Trophoblast cell (in vitro differentiated cells and primary cell): ENCODE measurements around the gene PSMD5.

Experiments
- DNase-seq, 2 donors: peaks; one replicate each; pipeline ENCODE4 v3.0.0-alpha.2; 2016
- H2AFZ ChIP-seq: 2 replicates; pipeline ENCODE4 v1.6.1; 2013; ENCODE audit warnings: low read length, moderate library complexity, mild to moderate bottlenecking; ENCODE audit not compliant: insufficient read depth, poor library complexity
- H2AK5ac ChIP-seq: 2 replicates; pipeline ENCODE4 v1.6.1; 2013; ENCODE audit warnings: mild to moderate bottlenecking, low read length
- H2BK120ac ChIP-seq: 2 replicates; pipeline ENCODE4 v1.6.1; 2013; ENCODE audit warnings: low read length, mild to moderate bottlenecking, moderate library complexity; ENCODE audit not compliant: insufficient read depth, poor library complexity
- H2BK12ac ChIP-seq: 2 replicates; pipeline ENCODE4 v1.6.1; 2013; ENCODE audit warnings: mild to moderate bottlenecking, low read length, moderate library complexity
- H2BK5ac ChIP-seq: 2 replicates; pipeline ENCODE4 v1.6.1; 2013; ENCODE audit warnings: low read length, low read depth, moderate library complexity, mild to moderate bottlenecking; ENCODE audit not compliant: poor library complexity
- H3K14ac ChIP-seq: 2 replicates; pipeline ENCODE4 v1.6.1; 2013; ENCODE audit warnings: mild to moderate bottlenecking, low read length
- H3K18ac ChIP-seq: 2 replicates; pipeline ENCODE4 v1.6.1; 2013; ENCODE audit warnings: mild to moderate bottlenecking, low read length
- H3K23ac ChIP-seq: 2 replicates; pipeline ENCODE4 v1.6.1; 2013; ENCODE audit warnings: low read length
- H3K27ac ChIP-seq: 2 replicates; pipeline ENCODE4 v1.5.1; 2013; ENCODE audit warnings: low read depth, mild to moderate bottlenecking, inconsistent platforms, low read length, moderate library complexity
- H3K27me3 ChIP-seq: 2 replicates; pipeline ENCODE4 v1.6.1; 2013; ENCODE audit warnings: inconsistent platforms, mild to moderate bottlenecking, low read length, moderate library complexity; ENCODE audit not compliant: insufficient read depth
- H3K36me3 ChIP-seq, 2 experiments: 1 replicate in 1 of 2; 2 replicates in 1 of 2; pipeline ENCODE4 v1.6.1; 2013; ENCODE audit warnings: low read length in 2 of 2, mild to moderate bottlenecking in 2 of 2, moderate library complexity in 1 of 2; ENCODE audit not compliant: insufficient read depth in 2 of 2, control insufficient read depth in 1 of 2
- H3K4ac ChIP-seq: 2 replicates; pipeline ENCODE4 v1.6.1; 2013; ENCODE audit warnings: low read depth, mild to moderate bottlenecking, low read length, moderate library complexity
- H3K4me1 ChIP-seq, 2 experiments: 1 replicate in 1 of 2; 2 replicates in 1 of 2; pipeline ENCODE4 v1.6.1; 2013; ENCODE audit warnings: low read length in 2 of 2, mild to moderate bottlenecking in 2 of 2, moderate library complexity in 1 of 2; ENCODE audit not compliant: insufficient read depth in 2 of 2, control insufficient read depth in 1 of 2
- H3K4me2 ChIP-seq: 2 replicates; pipeline ENCODE4 v1.6.1; 2013; ENCODE audit warnings: inconsistent platforms, mild to moderate bottlenecking, low read length, moderate library complexity
- H3K4me3 ChIP-seq: 2 replicates; pipeline ENCODE4 v1.5.1; 2013; ENCODE audit warnings: mild to moderate bottlenecking, low read depth, low read length, inconsistent platforms
- H3K79me1 ChIP-seq: one replicate; pipeline ENCODE4 v1.6.1; 2013; ENCODE audit warnings: low read length
- H3K79me2 ChIP-seq: 2 replicates; pipeline ENCODE4 v1.6.1; 2013; ENCODE audit warnings: low read length, mild to moderate bottlenecking; ENCODE audit not compliant: control insufficient read depth, insufficient read depth, poor library complexity
- H3K9ac ChIP-seq: 2 replicates; pipeline ENCODE4 v1.6.1; 2013; ENCODE audit warnings: mild to moderate bottlenecking, low read length
- H3K9me3 ChIP-seq: 2 replicates; pipeline ENCODE4 v1.6.1; 2013; ENCODE audit warnings: low read depth, mild to moderate bottlenecking, control low read depth, inconsistent platforms, low read length; ENCODE audit not compliant: insufficient read depth
- H4K12ac ChIP-seq: 2 replicates; pipeline ENCODE4 v1.6.1; 2013; ENCODE audit warnings: low read depth, mild to moderate bottlenecking, low read length, moderate library complexity
- H4K8ac ChIP-seq: 2 replicates; pipeline ENCODE4 v1.6.1; 2013; ENCODE audit warnings: low read depth, mild to moderate bottlenecking, low read length, moderate library complexity
- H4K91ac ChIP-seq: one replicate; pipeline ENCODE4 v1.6.1; 2013; ENCODE audit warnings: low read depth, mild to moderate bottlenecking, low read length, moderate library complexity
- WGBS: extraction: QIAGEN DNeasy Blood & Tissue Kit; methylation state at CpG from one replicate; pipeline ENCODE4 v1.1.7; 2013; ENCODE audit warnings: missing lambda C conversion rate; ENCODE audit not compliant: insufficient read length, insufficient coverage; ENCODE audit errors: extremely low coverage; 5-methylcytosine and 5-hydroxymethylcytosine counted together

PSMD5 gene

GRCh38 chr9:120879446-120879845 is 36.7 kb upstream of the PSMD5 start:
- DNase-seq, result no peak

GRCh38 chr9:120878188-120879130 is 35.7 kb upstream of the PSMD5 start:
- H3K9ac ChIP-seq, result no peak overlapping the region
- H3K4ac ChIP-seq, result no peak overlapping the region
- H4K8ac ChIP-seq, result no peak overlapping the region
- H3K79me2 ChIP-seq, result no peaks in the 10 kb centered on the region
- H2BK120ac ChIP-seq, result no peak overlapping the region
- H3K18ac ChIP-seq, result no peak overlapping the region
- no peak overlapping the region for H4K91ac ChIP-seq
- no peak overlapping the region for H3K27ac ChIP-seq
- H2BK12ac ChIP-seq, result no peak overlapping the region
- H2AFZ ChIP-seq, result no peak overlapping the region
- H3K36me3 ChIP-seq, result peaks cover 3 to 6% of the 10 kb centered on the region in 2 experiments
- H2AK5ac ChIP-seq, result no peak overlapping the region
- no CpG with 5 or more reads among the region's 8 CpGs for WGBS
- H3K9me3 ChIP-seq, result peaks cover 6% of the 10 kb centered on the region
- no peak overlapping the region for H3K4me2 ChIP-seq
- peaks cover 7% of the 10 kb centered on the region for H3K27me3 ChIP-seq
- peaks cover 2% of the 10 kb centered on the region for H3K79me1 ChIP-seq
- DNase-seq, result no peak
- no peak overlapping the region for H4K12ac ChIP-seq
- H3K23ac ChIP-seq, result no peak overlapping the region
- peaks cover 3% of the 10 kb centered on the region in 2 experiments for H3K4me1 ChIP-seq
- no peak overlapping the region for H2BK5ac ChIP-seq
- no peak overlapping the region for H3K14ac ChIP-seq
- H3K4me3 ChIP-seq, result no peak overlapping the region

More at GRCh38 chr9:120879446-120879845, 36.7 kb upstream of the PSMD5 start:
- Histone ChIP-seq H3K23ac (no peak overlapping the region), H3K36me3 (peaks cover 0 to 2% of the 10 kb centered on the region in 2 experiments), H3K4me1 (peaks cover 3% of the 10 kb centered on the region in 2 experiments), H4K91ac (no peak overlapping the region), H3K27ac (no peak overlapping the region), H3K27me3 (peaks cover 7% of the 10 kb centered on the region), H3K4ac (no peak overlapping the region), H3K9ac (no peak overlapping the region), H3K14ac (no peak overlapping the region), H3K4me3 (no peak overlapping the region), H3K79me1 (peaks cover 2% of the 10 kb centered on the region), H2BK5ac (no peak overlapping the region), H4K8ac (no peak overlapping the region), H4K12ac (no peak overlapping the region), H3K9me3 (peaks cover 4% of the 10 kb centered on the region), H2BK120ac (no peak overlapping the region), H3K4me2 (no peak overlapping the region), H2BK12ac (no peak overlapping the region), H3K79me2 (no peaks in the 10 kb centered on the region), H2AK5ac (no peak overlapping the region), H3K18ac (no peak overlapping the region), H2AFZ (no peak overlapping the region)
- WGBS, result no CpG with 5 or more reads among the region's 6 CpGs

- Histone ChIP-seq H3K79me2 (no peaks in the 10 kb centered on the region), H2BK5ac (no peak overlapping the region), H3K23ac (no peak overlapping the region), H2BK12ac (no peak overlapping the region), H3K4me1 (peaks cover 3% of the 10 kb centered on the region in 2 experiments), H3K4me2 (peak overlapping the region; percentile 46), H3K36me3 (peaks cover 3 to 8% of the 10 kb centered on the region in 2 experiments), H3K18ac (peak overlapping the region; percentile 12), H4K12ac (no peak overlapping the region), H2AK5ac (no peak overlapping the region), H3K79me1 (peaks cover 2% of the 10 kb centered on the region), H2AFZ (no peak overlapping the region), H4K91ac (no peak overlapping the region), H3K4me3 (peak overlapping the region; percentile 40), H4K8ac (peak overlapping the region; percentile 0), H3K9me3 (peaks cover 6% of the 10 kb centered on the region), H3K27me3 (peaks cover 7% of the 10 kb centered on the region), H3K9ac (no peak overlapping the region), H3K14ac (no peak overlapping the region), H3K27ac (no peak overlapping the region), H2BK120ac (no peak overlapping the region), H3K4ac (no peak overlapping the region)
- peak in 1 of 2 donors; percentile 31 for DNase-seq
- no CpG with 5 or more reads among the region's 63 CpGs for WGBS
Measured at GRCh38 chr9:120877276-120878034, 34.7 kb upstream of the PSMD5 start.

- peaks cover 6% of the 10 kb centered on the region for H3K9me3 ChIP-seq
- H3K14ac ChIP-seq, result peak within 1 kb of the TSS; percentile 82
- no peak within 1 kb of the TSS for H2BK12ac ChIP-seq
- no peak within 1 kb of the TSS for H3K4ac ChIP-seq
- no peak within 1 kb of the TSS for H3K23ac ChIP-seq
- H4K91ac ChIP-seq, result peak within 1 kb of the TSS; percentile 32
- H3K4me1 ChIP-seq, result peaks cover 3% of the 10 kb centered on the region in 2 experiments
- peak within 1 kb of the TSS; percentile 81 for H3K9ac ChIP-seq
- peak within 1 kb of the TSS; percentile 62 for H2AFZ ChIP-seq
- no peak within 1 kb of the TSS for H3K27ac ChIP-seq
- H3K4me3 ChIP-seq, result peak within 1 kb of the TSS; percentile 80
- no peak within 1 kb of the TSS for H2BK5ac ChIP-seq
- H3K18ac ChIP-seq, result peak within 1 kb of the TSS; percentile 12
- no peak within 1 kb of the TSS for H2AK5ac ChIP-seq
- no peak within 1 kb of the TSS for H4K12ac ChIP-seq
- peaks cover 7% of the 10 kb centered on the region for H3K27me3 ChIP-seq
- peaks cover 5 to 11% of the 10 kb centered on the region in 2 experiments for H3K36me3 ChIP-seq
- H2BK120ac ChIP-seq, result no peak within 1 kb of the TSS
- no peaks in the 10 kb centered on the region for H3K79me2 ChIP-seq
- WGBS, result no CpG with 5 or more reads among the region's 45 CpGs
- H3K4me2 ChIP-seq, result peak within 1 kb of the TSS; percentile 97
- peak in 1 of 2 donors; percentile 17 for DNase-seq
- peak within 1 kb of the TSS; percentile 81 for H4K8ac ChIP-seq
- peaks cover 2% of the 10 kb centered on the region for H3K79me1 ChIP-seq
Measured at GRCh38 chr9:120876842-120877240, 34.1 kb upstream of the PSMD5 start, which contains the start of gene PHF19. PHF19 (minus strand) TSS chr9:120877188; CDS start chr9:120874741, 2,447 bp downstream.
